Smooth muscle cell (in vitro differentiated cells): ENCODE measurements around the gene PLXNB2. TPM values are rescaled to one million over a fixed set of nuclear protein-coding genes. Genes with fewer than 3 reads are reported as not detected.

Experiments used
- DNase-seq: peaks from one replicate; lab custom pipeline; 2025; ENCODE audit not compliant: unreplicated experiment; lab: John Stamatoyannopoulos, UW
- H2AFZ ChIP-seq: fragments of 200-600 bp; sonication (generic); 2 replicates; pipeline ENCODE4 v1.6.0; 2016; ENCODE audit warnings: antibody characterized with exemption, low read depth, mild to moderate bottlenecking
- H3F3A ChIP-seq: fragments of 200-600 bp; sonication (generic); 2 replicates; pipeline ENCODE4 v1.6.0; 2017; ENCODE audit warnings: antibody characterized with exemption, low read depth
- H3K27ac ChIP-seq: fragments of 200-600 bp; sonication (generic); 2 replicates; pipeline ENCODE4 v1.5.1; 2016; ENCODE audit warnings: low read depth, mild to moderate bottlenecking
- H3K27me3 ChIP-seq: fragments of 200-600 bp; sonication (generic); 2 replicates; pipeline ENCODE4 v1.6.1; 2016; ENCODE audit warnings: low read depth, mild to moderate bottlenecking
- H3K36me3 ChIP-seq: fragments of 200-600 bp; sonication (generic); 2 replicates; pipeline ENCODE4 v1.5.1; 2016; ENCODE audit warnings: low read depth
- H3K4me1 ChIP-seq: fragments of 200-600 bp; sonication (generic); 2 replicates; pipeline ENCODE4 v1.5.1; 2016; ENCODE audit warnings: low read depth
- H3K4me2 ChIP-seq: fragments of 200-600 bp; sonication (generic); 2 replicates; pipeline ENCODE4 v1.6.0; 2016; ENCODE audit warnings: mild to moderate bottlenecking
- H3K4me3 ChIP-seq: fragments of 200-600 bp; sonication (generic); 2 replicates; pipeline ENCODE4 v1.5.1; 2016; ENCODE audit warnings: mild to moderate bottlenecking
- H3K79me2 ChIP-seq: fragments of 200-600 bp; sonication (generic); 2 replicates; pipeline ENCODE4 v1.6.0; 2016; ENCODE audit warnings: low read depth, mild to moderate bottlenecking
- H3K9ac ChIP-seq: fragments of 200-600 bp; sonication (generic); 2 replicates; pipeline ENCODE4 v1.6.0; 2016; ENCODE audit warnings: low read depth
- H3K9me3 ChIP-seq: fragments of 200-600 bp; sonication (generic); replicated peaks from 2 replicates; pipeline ENCODE4 v1.5.1; 2016; ENCODE audit warnings: low read depth
- H4K20me1 ChIP-seq: fragments of 200-600 bp; sonication (generic); 2 replicates; pipeline ENCODE4 v1.6.0; 2016; ENCODE audit warnings: low read depth
- CTCF ChIP-seq: fragments of 200-600 bp; sonication (generic); IDR thresholded peaks from 2 replicates; pipeline ENCODE4 v1.5.1; 2017; ENCODE audit warnings: borderline replicate concordance, mild to moderate bottlenecking, antibody characterized with exemption; ENCODE audit not compliant: insufficient read depth, poor library complexity, severe bottlenecking
- WGBS: methylation state at CpG from one replicate; pipeline ENCODE4 v1.1.7; 2016; ENCODE audit warnings: low lambda C conversion rate; 5-methylcytosine and 5-hydroxymethylcytosine counted together
- polyA plus RNA-seq: library from polyadenylated mRNA; unstranded; fragments of >200 nt; fragmentation: Nextera tagmentation; extraction: Ambion mirVana; gene quantifications from 2 replicates; pipeline ENCODE4 v1.2.1, GENCODE V29; 2016
- total RNA-seq: library from RNA; depleted of rRNA; stranded (reverse); fragments of >200 nt; gene quantifications from 2 replicates; pipeline ENCODE4 v1.2.3, GENCODE V29; 2014

The PLXNB2 gene
- total and polyA plus RNA-seq, 2 experiments from 2014 or later: 195 to 210 TPM

DNA sequence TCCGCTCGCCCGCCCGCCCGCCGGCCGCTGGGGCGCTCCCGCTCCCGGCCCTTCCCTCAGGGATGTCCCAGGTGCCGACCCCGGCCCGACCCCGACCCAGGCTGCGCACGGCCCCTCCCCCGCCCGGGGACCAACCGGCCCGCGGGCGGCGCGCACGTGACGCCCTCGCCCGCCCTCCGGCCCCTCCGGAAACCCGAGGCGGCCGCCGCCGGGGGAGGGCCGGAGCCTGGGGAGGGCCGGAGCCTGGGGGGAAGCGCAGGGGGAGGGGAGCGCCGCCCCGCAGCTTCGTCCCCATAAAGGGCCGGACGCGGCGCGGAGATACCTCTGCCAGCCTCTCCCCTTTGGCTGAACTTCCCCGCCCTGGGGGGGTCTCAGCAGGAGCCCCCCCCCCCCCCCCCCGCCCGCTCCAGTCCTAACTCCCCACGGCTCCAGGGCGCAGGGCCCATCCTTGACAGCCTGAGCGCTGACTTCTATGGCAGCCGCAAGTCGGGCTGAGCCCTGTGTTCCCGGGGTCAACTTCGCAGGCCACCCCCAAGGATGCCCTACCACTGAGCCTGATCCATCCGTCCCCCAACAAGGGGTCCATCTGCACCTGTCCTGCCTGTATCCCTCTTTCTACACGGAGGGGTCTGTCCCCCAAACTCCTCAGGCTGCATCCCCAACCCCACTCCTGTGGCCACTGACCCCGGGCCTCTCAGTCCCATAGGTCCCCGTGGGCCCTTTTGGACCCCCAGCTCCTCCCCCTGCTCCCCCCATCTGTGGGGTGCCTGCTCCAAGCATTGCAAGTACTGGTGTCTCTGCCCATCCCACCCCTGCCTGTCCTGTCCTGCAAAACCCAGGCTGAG lies 45.6 kb downstream of the PLXNB2 start, which contains the start of gene MAPK12:
TSS of gene MAPK12 (minus strand) at position 69 of the 845 bp plus-strand sequence. CDS start 174 bp downstream, outside the sequence.
- Histone ChIP-seq H3K4me3 (peak within 1 kb of the TSS; percentile 65), H3K27me3 (peaks cover 9% of the 10 kb centered on the region), H3K36me3 (no peaks in the 10 kb centered on the region), H3K4me2 (peak within 1 kb of the TSS; percentile 95), H3K9me3 (no peaks in the 10 kb centered on the region), H3F3A (no peaks in the 10 kb centered on the region), H2AFZ (no peak within 1 kb of the TSS), H3K79me2 (peaks cover 4% of the 10 kb centered on the region), H3K27ac (no peak within 1 kb of the TSS), H3K9ac (no peak within 1 kb of the TSS), H3K4me1 (peaks cover 8% of the 10 kb centered on the region), H4K20me1 (no peaks in the 10 kb centered on the region)
- WGBS: 39% methylated on average over 8 of the region's 61 CpGs
- no peak for TF ChIP-seq CTCF
- no peak for DNase-seq

DNA sequence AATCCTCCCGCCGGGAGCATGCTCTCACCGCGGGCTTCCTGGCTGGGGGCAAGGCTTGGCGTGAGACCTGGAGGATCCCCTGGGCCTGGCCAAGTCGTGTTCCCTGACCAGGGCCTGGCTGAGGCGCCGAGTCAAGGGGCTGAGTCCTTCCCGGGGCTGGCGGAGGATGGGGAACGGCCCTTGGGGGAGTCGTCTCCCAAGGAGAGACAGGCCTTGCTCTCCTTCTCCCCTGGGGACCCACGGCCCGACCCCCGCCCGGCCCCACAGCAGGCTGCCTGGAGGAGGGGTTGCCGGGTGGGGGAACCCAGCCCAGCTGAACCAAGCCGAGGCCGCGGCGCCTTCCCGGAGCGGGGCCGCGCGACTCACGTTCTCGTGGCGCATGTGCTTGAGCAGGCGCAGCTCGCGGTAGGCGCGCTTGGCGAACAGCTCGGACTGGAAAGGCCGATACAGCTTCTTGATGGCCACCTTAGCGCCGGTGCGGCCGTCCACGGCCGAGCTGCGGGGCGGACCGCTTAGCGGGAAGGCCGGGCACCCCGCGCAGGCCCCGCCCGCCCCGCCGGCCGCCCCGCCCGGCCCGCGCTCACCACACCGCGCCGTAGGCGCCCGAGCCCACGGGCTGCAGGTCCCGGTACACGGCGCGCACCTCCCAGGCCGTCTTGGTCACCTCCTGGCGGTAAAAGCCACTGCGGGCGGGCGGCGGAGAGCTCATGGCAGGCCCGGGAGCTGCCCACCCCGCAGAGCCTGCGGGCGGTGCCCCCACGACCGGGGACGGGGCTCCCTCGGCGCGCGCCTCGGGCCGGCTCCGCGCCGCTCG lies 46.4 kb downstream of the PLXNB2 start:
- Histone ChIP-seq H2AFZ (no peak overlapping the region), H3K4me1 (peaks cover 8% of the 10 kb centered on the region), H3K79me2 (peaks cover 4% of the 10 kb centered on the region), H4K20me1 (no peaks in the 10 kb centered on the region), H3K36me3 (no peaks in the 10 kb centered on the region), H3K4me2 (peak overlapping the region; percentile 95), H3K9ac (no peak overlapping the region), H3K27ac (no peak overlapping the region), H3K4me3 (peak overlapping the region; percentile 65), H3F3A (no peaks in the 10 kb centered on the region), H3K9me3 (no peaks in the 10 kb centered on the region), H3K27me3 (peaks cover 2% of the 10 kb centered on the region)
- WGBS: 2% methylated on average over 58 of the region's 92 CpGs
- no peak for TF ChIP-seq CTCF
- peak; percentile 29 for DNase-seq

- H3K9ac ChIP-seq: no peak overlapping the region
- no peaks in the 10 kb centered on the region for H3K9me3 ChIP-seq
- no peak overlapping the region for H2AFZ ChIP-seq
- no peak for TF ChIP-seq CTCF
- H4K20me1 ChIP-seq: no peaks in the 10 kb centered on the region
- no peaks in the 10 kb centered on the region for H3F3A ChIP-seq
- peak overlapping the region; percentile 65 for H3K4me3 ChIP-seq
- no peak overlapping the region for H3K27ac ChIP-seq
- peaks cover 8% of the 10 kb centered on the region for H3K4me1 ChIP-seq
- peak overlapping the region; percentile 95 for H3K4me2 ChIP-seq
- H3K79me2 ChIP-seq: peaks cover 4% of the 10 kb centered on the region
- no peaks in the 10 kb centered on the region for H3K36me3 ChIP-seq
- no peaks in the 10 kb centered on the region for H3K27me3 ChIP-seq
- no peak for DNase-seq
- WGBS: 41% methylated on average over 10 of the region's 11 CpGs
These were observed 47.0 kb downstream of the PLXNB2 start for GRCh38 chr22:50260434-50260800.
